AG20443 (cell line): ENCODE data around the gene RYR2.
A peak's percentile ranks its signal among the peaks of the same experiment; 100 is the strongest.

Source experiments
- DNase-seq: peaks from one replicate; pipeline ENCODE4 v3.0.0; 2012; ENCODE audit warnings: low spot score, mixed read lengths

The RYR2 gene

GRCh38 chr1:237861944-237862343 lies 820.0 kb downstream of the RYR2 start:
- no peak for DNase-seq

- DNase-seq: no peak
Measured at GRCh38 chr1:237863234-237863633, 821.2 kb downstream of the RYR2 start.

GRCh38 chr1:237864338-237865244 lies 822.6 kb downstream of the RYR2 start:
- DNase-seq: peak; percentile 30

- no peak for DNase-seq
Measured at GRCh38 chr1:237867380-237867888, 825.5 kb downstream of the RYR2 start.

- DNase-seq: no peak
Measured at GRCh38 chr1:237868817-237869600, 827.0 kb downstream of the RYR2 start.

- DNase-seq: no peak
Measured at GRCh38 chr1:237873487-237874211, 831.7 kb downstream of the RYR2 start.

- no peak for DNase-seq
Measured at GRCh38 chr1:237875291-237875690, 833.3 kb downstream of the RYR2 start.

- no peak for DNase-seq
Measured at GRCh38 chr1:237877631-237878030, 835.6 kb downstream of the RYR2 start.

GRCh38 chr1:237878406-237878805 lies 836.4 kb downstream of the RYR2 start:
- no peak for DNase-seq

GRCh38 chr1:237879195-237879594 lies 837.2 kb downstream of the RYR2 start:
- no peak for DNase-seq
